GM18870 (cell line): ENCODE measurements around the gene FOXI3.
"Not testable (repeated sequence)": the region's sequence is repeated elsewhere in the genome, so short reads cannot be mapped to it uniquely, and the experiment has no call there.

ENCODE experiments used
- ATAC-seq: cut with Tn5 transposase; IDR thresholded peaks from one replicate; pipeline ENCODE4 v1.9.1; 2021; ENCODE audit warnings: moderate library complexity; ENCODE audit not compliant: unreplicated experiment

Gene FOXI3

DNA sequence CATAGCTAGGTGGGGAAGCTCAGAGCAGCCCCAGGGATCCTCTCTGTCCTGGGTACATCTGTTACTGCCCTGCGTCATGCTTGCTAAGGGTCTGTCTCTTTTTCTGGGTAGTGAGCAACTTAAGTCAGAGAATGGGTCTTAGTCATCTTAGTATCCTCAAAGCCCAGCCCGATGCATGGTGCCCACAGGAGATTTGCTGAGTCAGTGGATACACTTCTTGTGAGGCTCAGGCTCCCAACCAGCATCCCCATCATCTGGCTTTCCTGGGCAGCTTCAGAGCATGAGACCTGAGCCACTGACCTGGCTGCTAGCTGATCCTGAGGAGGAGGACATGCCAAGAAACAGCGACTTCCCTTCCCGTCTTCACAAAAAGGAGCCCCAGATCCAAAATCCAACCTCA, 10.0 kb downstream of the FOXI3 start:
- no peak for ATAC-seq

DNA sequence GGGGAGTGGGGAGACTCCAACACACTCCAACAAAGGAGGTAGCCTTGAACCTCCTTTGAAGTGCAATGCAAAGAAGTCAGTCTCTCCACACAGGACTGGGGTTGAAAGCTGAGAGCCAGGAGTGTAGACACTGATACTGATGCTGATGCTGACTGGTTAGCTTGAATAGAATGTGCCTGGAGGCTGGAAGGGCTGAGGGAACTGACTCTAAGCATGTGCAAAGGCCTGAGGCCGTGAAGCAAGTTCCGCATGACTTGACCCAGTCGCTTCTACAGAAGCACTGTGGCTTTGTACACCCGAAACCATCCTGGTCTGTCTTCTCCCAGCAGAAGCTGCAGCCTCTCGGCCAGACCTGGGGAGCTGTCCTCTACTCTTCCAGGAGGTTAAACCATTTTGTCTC, 10.4 kb downstream of the FOXI3 start:
- no peak for ATAC-seq

GRCh38 chr2:88437010-88437409, 15.5 kb downstream of the FOXI3 start:
- ATAC-seq = no peak

- ATAC-seq = no peak
Measured at GRCh38 chr2:88429929-88430328, 22.6 kb downstream of the FOXI3 start.

- no peak for ATAC-seq
Measured at GRCh38 chr2:88423733-88424132, 28.8 kb downstream of the FOXI3 start.

DNA sequence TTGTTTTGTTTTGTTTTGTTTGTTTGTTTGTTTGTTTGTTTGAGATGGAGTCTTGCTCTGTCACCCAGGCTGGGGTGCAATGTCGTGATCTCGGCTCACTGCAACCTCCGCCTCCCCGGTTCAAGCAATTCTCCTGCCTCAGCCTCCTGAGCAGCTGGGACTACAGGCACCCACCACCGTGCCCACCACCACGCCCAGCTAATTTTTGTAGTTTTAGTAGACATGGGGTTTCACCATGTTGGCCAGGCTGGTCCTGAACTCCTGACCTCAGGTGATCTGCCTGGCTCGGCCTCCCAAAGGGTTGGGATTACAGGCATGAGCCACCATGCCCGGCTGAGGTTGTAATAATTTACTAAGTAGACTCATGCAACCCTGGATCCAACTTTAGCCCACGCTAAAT, 33.4 kb downstream of the FOXI3 start:
- not testable (repeated sequence) for ATAC-seq

DNA sequence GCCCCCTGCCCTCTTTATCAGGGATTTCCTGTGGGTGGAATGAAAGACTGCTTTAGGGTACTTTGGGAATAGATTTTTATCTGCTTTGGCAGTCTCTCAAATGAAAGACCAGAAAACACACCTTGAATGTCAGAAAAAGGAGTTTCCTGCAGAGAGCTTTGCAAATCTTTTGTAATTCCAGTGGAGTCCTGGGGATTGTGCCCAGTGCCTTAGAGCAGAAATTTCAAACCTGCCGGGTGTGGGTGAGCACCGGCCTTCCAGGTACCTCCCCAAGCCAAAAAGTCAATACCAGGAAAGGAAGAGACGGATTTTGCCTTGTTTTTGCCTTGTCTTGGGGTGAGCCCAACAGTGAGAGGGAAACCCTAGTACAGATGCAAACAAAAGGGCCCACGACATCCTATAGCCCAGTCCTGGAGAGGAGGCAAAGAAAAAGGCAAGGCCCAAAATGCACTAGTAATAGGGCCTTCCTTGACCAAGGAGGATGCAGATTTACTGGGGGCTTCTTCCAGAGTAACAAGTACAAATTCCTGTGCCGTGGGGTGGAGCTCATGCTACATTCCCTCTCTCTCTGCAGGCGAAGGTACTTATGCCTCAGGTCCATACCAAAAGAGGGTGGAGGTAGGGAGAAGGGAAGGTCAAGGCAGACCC, 36.4 kb downstream of the FOXI3 start:
- no peak for ATAC-seq

- not testable (repeated sequence) for ATAC-seq
Measured at GRCh38 chr2:88408870-88409269, 43.6 kb downstream of the FOXI3 start.

DNA sequence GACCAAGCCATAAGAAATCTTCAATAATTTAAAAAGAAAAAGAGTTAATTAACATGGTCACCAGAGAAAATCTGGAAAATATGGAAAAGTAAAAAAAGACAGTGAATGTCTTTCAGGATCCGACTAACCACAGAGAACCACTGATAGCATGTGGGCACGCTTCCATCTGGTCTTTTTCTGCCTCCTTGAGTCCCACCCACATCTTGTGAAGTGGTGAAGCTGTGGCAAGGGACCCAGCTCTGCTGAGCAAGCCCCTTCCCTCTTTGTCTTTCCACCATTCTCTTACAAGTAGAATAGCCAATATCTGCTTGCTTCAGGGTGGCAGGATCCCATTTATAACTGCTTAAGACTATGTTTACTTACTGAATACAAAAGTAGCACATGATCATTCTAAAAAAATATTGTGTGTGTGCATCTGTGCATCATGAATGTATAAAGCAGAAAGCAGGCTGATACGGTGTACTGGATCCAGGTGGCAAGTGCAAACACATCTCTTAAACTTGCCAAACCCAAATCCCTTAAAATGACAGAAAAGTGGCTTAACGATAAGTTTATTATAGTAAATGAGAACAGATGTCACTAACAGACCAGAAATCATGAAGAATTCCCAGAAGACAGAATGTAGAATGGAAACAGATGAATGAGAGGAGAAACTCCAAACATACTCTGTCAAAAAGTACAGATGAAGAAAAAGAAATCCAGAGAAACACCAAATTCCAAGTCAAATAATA, 52.3 kb downstream of the FOXI3 start:
- ATAC-seq = no peak

DNA sequence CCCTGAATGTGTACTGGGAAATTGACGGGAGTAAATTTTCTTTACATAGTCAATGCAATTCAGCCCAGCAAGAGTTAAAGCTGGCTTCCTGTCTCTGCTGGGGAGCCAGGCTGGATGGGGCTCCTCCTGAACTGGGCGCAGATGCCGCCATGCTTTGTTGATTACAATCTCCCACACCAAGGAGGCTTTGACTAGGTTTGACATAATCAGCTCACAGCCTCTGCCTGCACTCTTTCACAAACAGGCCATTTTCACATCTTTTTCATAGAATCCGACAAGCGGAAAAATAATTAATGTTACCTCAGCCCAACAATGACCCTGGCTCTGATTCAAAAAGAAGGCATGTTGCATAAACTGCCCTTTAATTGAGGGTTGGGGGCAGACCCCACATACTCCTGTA, 54.3 kb downstream of the FOXI3 start:
- ATAC-seq = no peak
